K562 (cell line): ENCODE results near the gene NOBOX. TPM values are rescaled to one million over a fixed set of nuclear protein-coding genes. Genes with fewer than 3 reads are reported as not detected.
A peak's percentile ranks its signal among the peaks of the same experiment; 100 is the strongest.

Experiments used
- ATAC-seq: fragments of 200-7000 bp; cut with Tn5 transposase; 3 replicates; pipeline ENCODE4 v1.9.1; 2020; ENCODE audit warnings: moderate library complexity
- BruUV-seq: library from RNA; stranded (reverse); fragments of 400-500 nt; replicated peaks from 2 replicates; lab custom pipeline; 2021; lab: Mats Ljungman, UMichigan
- CTCF ChIA-PET: fragments of 300-600 bp; formaldehyde crosslinking; extraction: SDS; loops from one replicate; lab custom pipeline; 2021; ENCODE audit warnings: low intra/inter-chr PET ratio; lab: Yijun Ruan, JAX
- POLR2A ChIA-PET: fragments of 300-600, 350-650 bp; sonication (Branson Sonifier 250); formaldehyde crosslinking; extraction: SDS; loops from one replicate; lab custom pipeline; 2021; ENCODE audit warnings: antibody characterized with exemption, inconsistent platforms; lab: Yijun Ruan, JAX
- DNase-seq, 4 experiments: peaks; one replicate each; pipeline versions ENCODE4 v3.0.0 to v3.0.0-alpha.2; 2011 to 2018; ENCODE audit warnings: low spot score in 3 of 4, mixed read lengths in 3 of 4; ENCODE audit errors: extremely low read depth in 1 of 4
- FAIRE-seq: peaks from 2 replicates; lab custom pipeline; 2011; peaks lifted over from hg19 to GRCh38; lab: Jason Lieb, UNC
- H2AFZ ChIP-seq: 2 replicates; pipeline ENCODE4 v1.6.0; 2011; ENCODE audit warnings: low read depth, low read length, control low read depth, inconsistent platforms
- H3K27ac ChIP-seq: fragments of 200-600 bp; 3 replicates; pipeline ENCODE4 v1.8.0; 2011; ENCODE audit warnings: low read depth, mild to moderate bottlenecking, control low read depth, inconsistent platforms, low read length, moderate library complexity, mixed read lengths; ENCODE audit errors: extremely low read depth
- H3K27me3 ChIP-seq, 2 experiments: fragments of 300-600 bp in 1 of 2; 2 replicates in 1 of 2; 3 replicates in 1 of 2; pipeline versions ENCODE4 v1.6.0 to v1.8.0; 2011; ENCODE audit warnings: inconsistent platforms in 2 of 2, low read length in 2 of 2, mild to moderate bottlenecking in 1 of 2, mixed read lengths in 1 of 2, moderate library complexity in 1 of 2; ENCODE audit not compliant: control insufficient read depth in 2 of 2, insufficient read depth in 2 of 2
- H3K36me3 ChIP-seq: fragments of 300-600 bp; 3 replicates; pipeline ENCODE4 v1.8.0; 2011; ENCODE audit warnings: mild to moderate bottlenecking, low read length, inconsistent platforms; ENCODE audit not compliant: control insufficient read depth, insufficient read depth
- H3K4me1 ChIP-seq, 2 experiments: fragments of 200-600 bp in 1 of 2; replicated peaks in 1 of 2; 2 replicates in 1 of 2; 3 replicates in 1 of 2; pipeline versions ENCODE4 v1.5.1 to v1.8.0; 2011; ENCODE audit warnings: inconsistent platforms in 2 of 2, low read length in 2 of 2, mild to moderate bottlenecking in 1 of 2, mixed read lengths in 1 of 2, moderate library complexity in 1 of 2; ENCODE audit not compliant: control insufficient read depth in 2 of 2, insufficient read depth in 2 of 2
- H3K4me2 ChIP-seq: 2 replicates; pipeline ENCODE4 v1.6.1; 2011; ENCODE audit warnings: low read length, control low read depth, inconsistent platforms, mixed read lengths; ENCODE audit not compliant: insufficient read depth
- H3K4me3 ChIP-seq: fragments of 200-600 bp; sonication (generic), shearing (Covaris generic); 2 replicates; pipeline ENCODE4 v1.5.1; 2016; ENCODE audit warnings: control low read depth, inconsistent platforms
- H3K79me2 ChIP-seq: fragments of 200-600 bp; 3 replicates; pipeline ENCODE4 v1.8.0; 2011; ENCODE audit warnings: low read length, inconsistent platforms; ENCODE audit not compliant: control insufficient read depth, insufficient read depth
- H3K9ac ChIP-seq, 2 experiments: 2 replicates each; pipeline versions ENCODE4 v1.6.0 to v1.6.1; 2011; ENCODE audit warnings: low read depth in 2 of 2, low read length in 2 of 2, control low read depth in 1 of 2, inconsistent platforms in 1 of 2, mild to moderate bottlenecking in 1 of 2, mixed read lengths in 1 of 2; ENCODE audit not compliant: insufficient read depth in 1 of 2
- H3K9me1 ChIP-seq: one replicate; pipeline ENCODE4 v1.6.0; 2011; ENCODE audit warnings: inconsistent platforms, mild to moderate bottlenecking, low read length, moderate library complexity; ENCODE audit not compliant: control insufficient read depth, insufficient read depth
- H3K9me3 ChIP-seq: replicated peaks from 2 replicates; pipeline ENCODE4 v1.5.1; 2011; ENCODE audit warnings: low read depth, low read length, inconsistent platforms; ENCODE audit not compliant: control insufficient read depth, insufficient read depth
- H4K20me1 ChIP-seq: replicated peaks from 2 replicates; pipeline ENCODE4 v1.6.1; 2011; ENCODE audit warnings: low read length, inconsistent platforms, mixed read lengths; ENCODE audit not compliant: control insufficient read depth, insufficient read depth
- C11orf30 ChIP-seq: fragments of 450-650 bp; IDR thresholded peaks from 2 replicates; pipeline ENCODE4 v1.6.1; 2016; ENCODE audit warnings: low read depth, mild to moderate bottlenecking
- GATA2 ChIP-seq: sonication (generic); formaldehyde crosslinking; IDR thresholded peaks from 2 replicates; pipeline ENCODE4 v1.4.0; 2020; ENCODE audit warnings: mild to moderate bottlenecking, missing genetic modification reagents
- MEF2A ChIP-seq: IDR thresholded peaks from 2 replicates; pipeline ENCODE4 v1.6.1; 2011; ENCODE audit warnings: low read depth, mild to moderate bottlenecking, low read length, moderate library complexity; ENCODE audit not compliant: control insufficient read depth
- MYBL2 ChIP-seq, 2 experiments: fragments of 450-650 bp in 1 of 2; sonication (generic) in 1 of 2; formaldehyde crosslinking in 1 of 2; IDR thresholded peaks; 2 replicates each; pipeline versions ENCODE4 v1.6.1 to v1.8.1; 2017 to 2022; ENCODE audit warnings: borderline replicate concordance in 1 of 2, inconsistent platforms in 1 of 2, low read depth in 1 of 2, mild to moderate bottlenecking in 1 of 2, missing genetic modification reagents in 1 of 2, moderate library complexity in 1 of 2
- NFE2 ChIP-seq: IDR thresholded peaks from 2 replicates; pipeline ENCODE4 v1.6.1; 2014; ENCODE audit warnings: antibody characterized with exemption, low read depth
- PCBP1 ChIP-seq: fragments of 200-400 bp; formaldehyde crosslinking; IDR thresholded peaks from 2 replicates; pipeline ENCODE4 v1.6.1; 2018; ENCODE audit warnings: mild to moderate bottlenecking, low read depth, low read length; ENCODE audit not compliant: poor library complexity, severe bottlenecking
- PPARD ChIP-seq: fragments of 250-450 bp; sonication (Bioruptor Pico); IDR thresholded peaks from 2 replicates; pipeline ENCODE4 v1.8.0; 2022; ENCODE audit warnings: inconsistent platforms, mild to moderate bottlenecking, moderate library complexity
- PTBP1 ChIP-seq: fragments of 200-400 bp; formaldehyde crosslinking; IDR thresholded peaks from 2 replicates; pipeline ENCODE4 v1.6.1; 2017; ENCODE audit warnings: low read depth, low read length
- XRCC5 ChIP-seq: fragments of 200-400 bp; formaldehyde crosslinking; IDR thresholded peaks from 2 replicates; pipeline ENCODE4 v1.6.1; 2017; ENCODE audit warnings: low read depth, mild to moderate bottlenecking, low read length
- ZNF232 ChIP-seq: sonication (generic); formaldehyde crosslinking; IDR thresholded peaks from 2 replicates; pipeline ENCODE4 v1.8.0; 2022; ENCODE audit warnings: mild to moderate bottlenecking, missing genetic modification reagents
- ZNF75A ChIP-seq: fragments of 450-650 bp; formaldehyde crosslinking; IDR thresholded peaks from 2 replicates; pipeline ENCODE4 v1.4.0; 2020; ENCODE audit warnings: mild to moderate bottlenecking
- WGBS: fragments of 100-300 bp; shearing (Covaris generic); methylation state at CpG from one replicate; pipeline ENCODE4 v1.1.6; 2016; ENCODE audit warnings: low coverage, mixed read lengths; ENCODE audit not compliant: insufficient coverage; ENCODE audit errors: missing lambda C conversion rate; 5-methylcytosine and 5-hydroxymethylcytosine counted together
- in situ Hi-C: fragments of 300-500 bp; cut with MboI; formaldehyde crosslinking; loops from 4 replicates; pipeline ENCODE4 v1.15.0; 2018; ENCODE audit warnings: inconsistent platforms, mixed read lengths
- intact Hi-C: fragments of 100-400 bp; cut with micrococcal nuclease; formaldehyde crosslinking; loops from 2 replicates; pipeline ENCODE4 v1.14.2; 2022
- polyA plus RNA-seq, 8 experiments: library from polyadenylated mRNA; depleted of rRNA in 4 of 8; stranded (reverse) in 5 of 8; unstranded in 3 of 8; fragments of >200 nt; fragmentation: Nextera tagmentation in 2 of 8; fragmentation: Illumina TruSeq in 1 of 8; extraction: Ambion mirVana in 2 of 8; extraction: Trizol in 1 of 8; gene quantifications; 2 replicates each; pipeline versions ENCODE4 v1.2.1 to v1.2.3, GENCODE V29; 2011 to 2014; ENCODE audit warnings: inconsistent platforms in 1 of 8, missing spikeins in 1 of 8
- total RNA-seq, 7 experiments: library from RNA; depleted of rRNA in 6 of 7; stranded (reverse); fragments of >200 nt in 6 of 7; fragmentation: Illumina TruSeq in 2 of 7; extraction: Trizol in 2 of 7; gene quantifications; 2 replicates each; pipeline versions ENCODE4 v1.2.1 to v1.2.3, GENCODE V29; 2011 to 2021; ENCODE audit warnings: low replicate concordance in 1 of 7
- TF ChIP-seq, protein P1 (sequence below): fragments of 250-450 bp; sonication (Bioruptor Pico); IDR thresholded peaks from 2 replicates; pipeline ENCODE4 v1.8.0; 2021; ENCODE audit warnings: moderate library complexity, mild to moderate bottlenecking, inconsistent platforms

The NOBOX gene
- total and polyA plus RNA-seq, 9 of the 15 experiments (the other 6 are each of a cell fraction or from before 2014, with no cell fraction given): not detected

DNA sequence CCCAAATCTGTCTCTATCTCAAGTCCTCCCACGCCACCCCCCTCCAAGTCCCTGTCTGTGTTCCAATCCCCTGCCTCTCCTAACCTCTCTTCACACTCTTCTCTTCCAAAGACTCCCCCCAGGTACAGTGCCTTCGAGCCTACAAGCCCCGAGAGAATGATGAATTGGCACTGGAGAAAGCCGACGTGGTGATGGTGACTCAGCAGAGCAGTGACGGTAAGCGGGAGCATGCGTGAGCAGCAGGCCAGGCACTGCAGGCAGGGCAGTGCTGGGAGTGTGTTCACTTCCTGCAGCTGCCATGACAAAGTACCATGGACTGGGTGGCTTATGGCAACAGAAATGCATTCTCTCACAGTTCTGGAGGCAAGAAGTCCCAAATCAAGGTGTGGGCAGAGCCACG is 24.8 kb downstream of the NOBOX start:
- Histone ChIP-seq H3K79me2 (no peaks in the 10 kb centered on the region), H3K27me3 (no peaks in the 10 kb centered on the region), H3K36me3 (no peaks in the 10 kb centered on the region), H3K4me3 (no peak overlapping the region), H3K9me3 (no peaks in the 10 kb centered on the region), H3K27ac (no peak overlapping the region), H2AFZ (peak overlapping the region; percentile 33; the same call in 1 of the 2 replicates), H3K9ac (peak overlapping the region in 1 of 2 experiments; percentile 45; a peak in 1 of 4 replicates), H3K4me1 (peaks cover 0 to 5% of the 10 kb centered on the region in 2 experiments; a peak in 2 of 5 replicates), H3K4me2 (peak overlapping the region; percentile 14; the same call in 1 of the 2 replicates), H4K20me1 (no peaks in the 10 kb centered on the region), H3K9me1 (no peaks in the 10 kb centered on the region)
- BruUV-seq: no TSS peak
- ATAC-seq (peak; percentile 76), FAIRE-seq (no peak), DNase-seq (peak in 1 of 4 experiments; percentile 18)
- ChIA-PET POLR2A (no interaction called here), CTCF (no interaction called here)
- intact Hi-C loops (no loop called here), in situ Hi-C loops (loop anchor here (5.0 kb wide), 1 partner anchor 106 kb away; no protein-coding TSS in a partner anchor)
- 3% methylated on average over 9 of the region's 9 CpGs for WGBS
- TF ChIP-seq NFE2 (peak; percentile 88), MYBL2 (IDR thresholded peaks at IDR 0.05; ENCODE audit: low read depth) (no peak), MYBL2 (CRISPR knock-in tag; IDR thresholded peaks at IDR 0.05; ENCODE audit: borderline replicate concordance) (no peak), MEF2A (no peak), PCBP1 (no peak), C11orf30 (peak; percentile 81), XRCC5 (no peak), GATA2 (CRISPR knock-in tag) (no peak), PTBP1 (no peak), ZNF75A (CRISPR knock-in tag) (no peak), PPARD (CRISPR knock-in tag) (no peak), ZNF232 (CRISPR knock-in tag) (no peak)
- TF ChIP-seq, protein P1, sequence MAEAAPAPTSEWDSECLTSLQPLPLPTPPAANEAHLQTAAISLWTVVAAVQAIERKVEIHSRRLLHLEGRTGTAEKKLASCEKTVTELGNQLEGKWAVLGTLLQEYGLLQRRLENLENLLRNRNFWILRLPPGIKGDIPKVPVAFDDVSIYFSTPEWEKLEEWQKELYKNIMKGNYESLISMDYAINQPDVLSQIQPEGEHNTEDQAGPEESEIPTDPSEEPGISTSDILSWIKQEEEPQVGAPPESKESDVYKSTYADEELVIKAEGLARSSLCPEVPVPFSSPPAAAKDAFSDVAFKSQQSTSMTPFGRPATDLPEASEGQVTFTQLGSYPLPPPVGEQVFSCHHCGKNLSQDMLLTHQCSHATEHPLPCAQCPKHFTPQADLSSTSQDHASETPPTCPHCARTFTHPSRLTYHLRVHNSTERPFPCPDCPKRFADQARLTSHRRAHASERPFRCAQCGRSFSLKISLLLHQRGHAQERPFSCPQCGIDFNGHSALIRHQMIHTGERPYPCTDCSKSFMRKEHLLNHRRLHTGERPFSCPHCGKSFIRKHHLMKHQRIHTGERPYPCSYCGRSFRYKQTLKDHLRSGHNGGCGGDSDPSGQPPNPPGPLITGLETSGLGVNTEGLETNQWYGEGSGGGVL: no peak
